ENCODE measurements around the gene ZMYND15. TPM values are rescaled to one million over a fixed set of nuclear protein-coding genes. Genes with fewer than 3 reads are reported as not detected.

The ZMYND15 gene
- total RNA-seq, 1 experiment from 2014 or later, result 0.17 TPM

- H3K27me3 ChIP-seq (replicated peaks; ENCODE audit: insufficient read depth, low read depth, low read length, poor library complexity), result no peaks in the 10 kb centered on the region
- ChIA-PET CTCF (no interaction called here), POLR2A (ENCODE audit: low non-redundant PET) (no interaction called here)
- H3K27ac ChIP-seq (ENCODE audit: low read depth, low read length, poor library complexity, severe bottlenecking), result no peak overlapping the region
- no peaks in the 10 kb centered on the region for H3K36me3 ChIP-seq (ENCODE audit: insufficient read depth, low read length, poor library complexity, severe bottlenecking)
- H3K4me1 ChIP-seq (ENCODE audit: insufficient read depth, low read length, poor library complexity, severe bottlenecking), result no peaks in the 10 kb centered on the region
- intact Hi-C loops (cut with micrococcal nuclease; ENCODE audit: unreplicated experiment), result no loop called here
- DNase-seq (ENCODE audit: low spot score), result no peak
- BruUV-seq (replicated peaks), result no TSS peak
- TF ChIP-seq CTCF (conservative IDR thresholded peaks at IDR 0.05; ENCODE audit: low read depth, low read length), result no peak
- no peak overlapping the region for H3K4me3 ChIP-seq (ENCODE audit: low read depth, low read length, poor library complexity, severe bottlenecking)
- H3K9me3 ChIP-seq (ENCODE audit: low read depth, low read length, poor library complexity, severe bottlenecking), result no peaks in the 10 kb centered on the region
Measured at GRCh38 chr17:4769628-4770027, 30.0 kb downstream of the ZMYND15 start.

GRCh38 chr17:4771519-4772234 is 32.0 kb downstream of the ZMYND15 start, which contains the start of gene TM4SF5:
TSS of gene TM4SF5 (plus strand) at chr17:4771886. CDS start at chr17:4771923, 37 bp downstream.
- Histone ChIP-seq H3K36me3 (ENCODE audit: insufficient read depth, low read length, poor library complexity, severe bottlenecking) (no peaks in the 10 kb centered on the region), H3K4me3 (ENCODE audit: low read depth, low read length, poor library complexity, severe bottlenecking) (no peak within 1 kb of the TSS), H3K27ac (ENCODE audit: low read depth, low read length, poor library complexity, severe bottlenecking) (no peak within 1 kb of the TSS), H3K9me3 (ENCODE audit: low read depth, low read length, poor library complexity, severe bottlenecking) (no peaks in the 10 kb centered on the region), H3K4me1 (ENCODE audit: insufficient read depth, low read length, poor library complexity, severe bottlenecking) (no peaks in the 10 kb centered on the region), H3K27me3 (replicated peaks; ENCODE audit: insufficient read depth, low read depth, low read length, poor library complexity) (no peaks in the 10 kb centered on the region)
- TF ChIP-seq CTCF (conservative IDR thresholded peaks at IDR 0.05; ENCODE audit: low read depth, low read length), result no peak
- TF ChIP-seq EZH2 (IDR thresholded peaks at IDR 0.05; ENCODE audit: borderline replicate concordance, low read depth, low read length, poor library complexity, severe bottlenecking), result no peak
- no peak for DNase-seq (ENCODE audit: low spot score)
- intact Hi-C loops (cut with micrococcal nuclease; ENCODE audit: unreplicated experiment), result no loop called here
- CTCF ChIA-PET, result no interaction called here
- POLR2A ChIA-PET (ENCODE audit: low non-redundant PET), result no interaction called here
- BruUV-seq (replicated peaks), result no TSS peak

- Histone ChIP-seq H3K27me3 (replicated peaks; ENCODE audit: insufficient read depth, low read depth, low read length, poor library complexity) (no peaks in the 10 kb centered on the region), H3K36me3 (ENCODE audit: insufficient read depth, low read length, poor library complexity, severe bottlenecking) (no peaks in the 10 kb centered on the region), H3K4me3 (ENCODE audit: low read depth, low read length, poor library complexity, severe bottlenecking) (no peak overlapping the region), H3K9me3 (ENCODE audit: low read depth, low read length, poor library complexity, severe bottlenecking) (no peaks in the 10 kb centered on the region), H3K27ac (ENCODE audit: low read depth, low read length, poor library complexity, severe bottlenecking) (no peak overlapping the region), H3K4me1 (ENCODE audit: insufficient read depth, low read length, poor library complexity, severe bottlenecking) (no peaks in the 10 kb centered on the region)
- BruUV-seq (replicated peaks), result no TSS peak
- DNase-seq (ENCODE audit: low spot score), result no peak
- CTCF ChIA-PET, result no interaction called here
- intact Hi-C loops (cut with micrococcal nuclease; ENCODE audit: unreplicated experiment), result no loop called here
- POLR2A ChIA-PET (ENCODE audit: low non-redundant PET), result no interaction called here
- TF ChIP-seq EZH2 (IDR thresholded peaks at IDR 0.05; ENCODE audit: borderline replicate concordance, low read depth, low read length, poor library complexity, severe bottlenecking), result no peak
- TF ChIP-seq CTCF (conservative IDR thresholded peaks at IDR 0.05; ENCODE audit: low read depth, low read length), result no peak
Measured at GRCh38 chr17:4772235-4772613, 32.6 kb downstream of the ZMYND15 start.

Measured in A673 (cell line).